K562 (cell line): ENCODE measurements around the gene VPS13D. TPM values are rescaled to one million over a fixed set of nuclear protein-coding genes. Genes with fewer than 3 reads are reported as not detected.

Experiments used
- ATAC-seq: fragments of 200-7000 bp; cut with Tn5 transposase; 3 replicates; pipeline ENCODE4 v1.9.1; 2020; ENCODE audit warnings: moderate library complexity
- BruUV-seq: library from RNA; stranded (reverse); fragments of 400-500 nt; replicated peaks from 2 replicates; lab custom pipeline; 2021; lab: Mats Ljungman, UMichigan
- CTCF ChIA-PET: fragments of 300-600 bp; formaldehyde crosslinking; extraction: SDS; loops from one replicate; lab custom pipeline; 2021; ENCODE audit warnings: low intra/inter-chr PET ratio; lab: Yijun Ruan, JAX
- POLR2A ChIA-PET: fragments of 300-600, 350-650 bp; sonication (Branson Sonifier 250); formaldehyde crosslinking; extraction: SDS; loops from one replicate; lab custom pipeline; 2021; ENCODE audit warnings: antibody characterized with exemption, inconsistent platforms; lab: Yijun Ruan, JAX
- DNase-seq, 4 experiments: peaks; one replicate each; pipeline versions ENCODE4 v3.0.0 to v3.0.0-alpha.2; 2011 to 2018; ENCODE audit warnings: low spot score in 3 of 4, mixed read lengths in 3 of 4; ENCODE audit errors: extremely low read depth in 1 of 4
- FAIRE-seq: peaks from 2 replicates; lab custom pipeline; 2011; peaks lifted over from hg19 to GRCh38; lab: Jason Lieb, UNC
- H2AFZ ChIP-seq: 2 replicates; pipeline ENCODE4 v1.6.0; 2011; ENCODE audit warnings: low read depth, low read length, control low read depth, inconsistent platforms
- H3K27ac ChIP-seq: fragments of 200-600 bp; 3 replicates; pipeline ENCODE4 v1.8.0; 2011; ENCODE audit warnings: low read depth, mild to moderate bottlenecking, control low read depth, inconsistent platforms, low read length, moderate library complexity, mixed read lengths; ENCODE audit errors: extremely low read depth
- H3K27me3 ChIP-seq, 2 experiments: fragments of 300-600 bp in 1 of 2; 2 replicates in 1 of 2; 3 replicates in 1 of 2; pipeline versions ENCODE4 v1.6.0 to v1.8.0; 2011; ENCODE audit warnings: inconsistent platforms in 2 of 2, low read length in 2 of 2, mild to moderate bottlenecking in 1 of 2, mixed read lengths in 1 of 2, moderate library complexity in 1 of 2; ENCODE audit not compliant: control insufficient read depth in 2 of 2, insufficient read depth in 2 of 2
- H3K36me3 ChIP-seq: fragments of 300-600 bp; 3 replicates; pipeline ENCODE4 v1.8.0; 2011; ENCODE audit warnings: mild to moderate bottlenecking, low read length, inconsistent platforms; ENCODE audit not compliant: control insufficient read depth, insufficient read depth
- H3K4me1 ChIP-seq, 2 experiments: fragments of 200-600 bp in 1 of 2; replicated peaks in 1 of 2; 2 replicates in 1 of 2; 3 replicates in 1 of 2; pipeline versions ENCODE4 v1.5.1 to v1.8.0; 2011; ENCODE audit warnings: inconsistent platforms in 2 of 2, low read length in 2 of 2, mild to moderate bottlenecking in 1 of 2, mixed read lengths in 1 of 2, moderate library complexity in 1 of 2; ENCODE audit not compliant: control insufficient read depth in 2 of 2, insufficient read depth in 2 of 2
- H3K4me2 ChIP-seq: 2 replicates; pipeline ENCODE4 v1.6.1; 2011; ENCODE audit warnings: low read length, control low read depth, inconsistent platforms, mixed read lengths; ENCODE audit not compliant: insufficient read depth
- H3K4me3 ChIP-seq: fragments of 200-600 bp; sonication (generic), shearing (Covaris generic); 2 replicates; pipeline ENCODE4 v1.5.1; 2016; ENCODE audit warnings: control low read depth, inconsistent platforms
- H3K79me2 ChIP-seq: fragments of 200-600 bp; 3 replicates; pipeline ENCODE4 v1.8.0; 2011; ENCODE audit warnings: low read length, inconsistent platforms; ENCODE audit not compliant: control insufficient read depth, insufficient read depth
- H3K9ac ChIP-seq, 2 experiments: 2 replicates each; pipeline versions ENCODE4 v1.6.0 to v1.6.1; 2011; ENCODE audit warnings: low read depth in 2 of 2, low read length in 2 of 2, control low read depth in 1 of 2, inconsistent platforms in 1 of 2, mild to moderate bottlenecking in 1 of 2, mixed read lengths in 1 of 2; ENCODE audit not compliant: insufficient read depth in 1 of 2
- H3K9me1 ChIP-seq: one replicate; pipeline ENCODE4 v1.6.0; 2011; ENCODE audit warnings: inconsistent platforms, mild to moderate bottlenecking, low read length, moderate library complexity; ENCODE audit not compliant: control insufficient read depth, insufficient read depth
- H3K9me3 ChIP-seq: replicated peaks from 2 replicates; pipeline ENCODE4 v1.5.1; 2011; ENCODE audit warnings: low read depth, low read length, inconsistent platforms; ENCODE audit not compliant: control insufficient read depth, insufficient read depth
- H4K20me1 ChIP-seq: replicated peaks from 2 replicates; pipeline ENCODE4 v1.6.1; 2011; ENCODE audit warnings: low read length, inconsistent platforms, mixed read lengths; ENCODE audit not compliant: control insufficient read depth, insufficient read depth
- KLF16 ChIP-seq: IDR thresholded peaks from 2 replicates; pipeline ENCODE4 v1.6.1; 2016; ENCODE audit warnings: antibody characterized with exemption
- SLC30A9 ChIP-seq: fragments of 250-450 bp; sonication (Bioruptor Pico); IDR thresholded peaks from 2 replicates; pipeline ENCODE4 v1.8.0; 2022; ENCODE audit warnings: mild to moderate bottlenecking, moderate library complexity
- TARDBP ChIP-seq: fragments of 450-650 bp; IDR thresholded peaks from 2 replicates; pipeline ENCODE4 v1.6.1; 2016
- XRCC4 ChIP-seq: IDR thresholded peaks from one replicate; pipeline ENCODE4 v1.6.1; 2011; ENCODE audit not compliant: insufficient read depth, insufficient read length; ENCODE audit errors: extremely low read depth
- ZNF316 ChIP-seq: fragments of 450-650 bp; IDR thresholded peaks from 2 replicates; pipeline ENCODE4 v1.6.1; 2016
- WGBS: fragments of 100-300 bp; shearing (Covaris generic); methylation state at CpG from one replicate; pipeline ENCODE4 v1.1.6; 2016; ENCODE audit warnings: low coverage, mixed read lengths; ENCODE audit not compliant: insufficient coverage; ENCODE audit errors: missing lambda C conversion rate; 5-methylcytosine and 5-hydroxymethylcytosine counted together
- in situ Hi-C: fragments of 300-500 bp; cut with MboI; formaldehyde crosslinking; loops from 4 replicates; pipeline ENCODE4 v1.15.0; 2018; ENCODE audit warnings: inconsistent platforms, mixed read lengths
- intact Hi-C: fragments of 100-400 bp; cut with micrococcal nuclease; formaldehyde crosslinking; loops from 2 replicates; pipeline ENCODE4 v1.14.2; 2022
- polyA plus RNA-seq, 8 experiments: library from polyadenylated mRNA; depleted of rRNA in 4 of 8; stranded (reverse) in 5 of 8; unstranded in 3 of 8; fragments of >200 nt; fragmentation: Nextera tagmentation in 2 of 8; fragmentation: Illumina TruSeq in 1 of 8; extraction: Ambion mirVana in 2 of 8; extraction: Trizol in 1 of 8; gene quantifications; 2 replicates each; pipeline versions ENCODE4 v1.2.1 to v1.2.3, GENCODE V29; 2011 to 2014; ENCODE audit warnings: inconsistent platforms in 1 of 8, missing spikeins in 1 of 8
- total RNA-seq, 7 experiments: library from RNA; depleted of rRNA in 6 of 7; stranded (reverse); fragments of >200 nt in 6 of 7; fragmentation: Illumina TruSeq in 2 of 7; extraction: Trizol in 2 of 7; gene quantifications; 2 replicates each; pipeline versions ENCODE4 v1.2.1 to v1.2.3, GENCODE V29; 2011 to 2021; ENCODE audit warnings: low replicate concordance in 1 of 7
- TF ChIP-seq, protein P1 (sequence below): fragments of 250-450 bp; sonication (Bioruptor Pico); IDR thresholded peaks from 2 replicates; pipeline ENCODE4 v1.4.0; 2020
- TF ChIP-seq, protein P2 (sequence below), 2 experiments: fragments of 450-650 bp; conservative IDR thresholded peaks; 2 replicates each; pipeline ENCODE4 v1.6.1; 2017; ENCODE audit warnings: mild to moderate bottlenecking in 2 of 2, moderate library complexity in 2 of 2

Gene VPS13D
- total and polyA plus RNA-seq, 9 of the 15 experiments (the other 6 are each of a cell fraction or from before 2014, with no cell fraction given) = 6.1 to 51.5 (median 38.5) TPM

DNA sequence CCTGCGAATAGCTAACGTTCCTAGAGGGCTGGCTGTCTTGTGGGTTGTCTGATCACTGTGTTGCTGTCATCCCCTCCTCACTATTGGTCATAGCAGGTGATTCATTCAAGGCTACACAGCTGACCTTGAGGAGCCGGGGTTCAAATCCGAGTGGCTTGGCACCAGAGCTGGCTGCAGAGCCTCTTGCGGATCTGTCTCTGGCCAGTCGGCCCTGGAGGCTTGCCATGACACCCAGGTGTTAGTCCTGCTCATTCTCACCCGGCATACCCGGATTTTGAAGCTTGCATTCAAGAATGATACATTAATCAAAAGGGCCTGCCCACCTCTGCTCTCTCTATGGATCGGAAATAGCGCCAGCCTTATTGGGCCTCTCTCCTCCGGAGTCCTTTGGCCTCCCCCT lies 277.8 kb downstream of the VPS13D start (continued):
- TF ChIP-seq, protein P1, sequence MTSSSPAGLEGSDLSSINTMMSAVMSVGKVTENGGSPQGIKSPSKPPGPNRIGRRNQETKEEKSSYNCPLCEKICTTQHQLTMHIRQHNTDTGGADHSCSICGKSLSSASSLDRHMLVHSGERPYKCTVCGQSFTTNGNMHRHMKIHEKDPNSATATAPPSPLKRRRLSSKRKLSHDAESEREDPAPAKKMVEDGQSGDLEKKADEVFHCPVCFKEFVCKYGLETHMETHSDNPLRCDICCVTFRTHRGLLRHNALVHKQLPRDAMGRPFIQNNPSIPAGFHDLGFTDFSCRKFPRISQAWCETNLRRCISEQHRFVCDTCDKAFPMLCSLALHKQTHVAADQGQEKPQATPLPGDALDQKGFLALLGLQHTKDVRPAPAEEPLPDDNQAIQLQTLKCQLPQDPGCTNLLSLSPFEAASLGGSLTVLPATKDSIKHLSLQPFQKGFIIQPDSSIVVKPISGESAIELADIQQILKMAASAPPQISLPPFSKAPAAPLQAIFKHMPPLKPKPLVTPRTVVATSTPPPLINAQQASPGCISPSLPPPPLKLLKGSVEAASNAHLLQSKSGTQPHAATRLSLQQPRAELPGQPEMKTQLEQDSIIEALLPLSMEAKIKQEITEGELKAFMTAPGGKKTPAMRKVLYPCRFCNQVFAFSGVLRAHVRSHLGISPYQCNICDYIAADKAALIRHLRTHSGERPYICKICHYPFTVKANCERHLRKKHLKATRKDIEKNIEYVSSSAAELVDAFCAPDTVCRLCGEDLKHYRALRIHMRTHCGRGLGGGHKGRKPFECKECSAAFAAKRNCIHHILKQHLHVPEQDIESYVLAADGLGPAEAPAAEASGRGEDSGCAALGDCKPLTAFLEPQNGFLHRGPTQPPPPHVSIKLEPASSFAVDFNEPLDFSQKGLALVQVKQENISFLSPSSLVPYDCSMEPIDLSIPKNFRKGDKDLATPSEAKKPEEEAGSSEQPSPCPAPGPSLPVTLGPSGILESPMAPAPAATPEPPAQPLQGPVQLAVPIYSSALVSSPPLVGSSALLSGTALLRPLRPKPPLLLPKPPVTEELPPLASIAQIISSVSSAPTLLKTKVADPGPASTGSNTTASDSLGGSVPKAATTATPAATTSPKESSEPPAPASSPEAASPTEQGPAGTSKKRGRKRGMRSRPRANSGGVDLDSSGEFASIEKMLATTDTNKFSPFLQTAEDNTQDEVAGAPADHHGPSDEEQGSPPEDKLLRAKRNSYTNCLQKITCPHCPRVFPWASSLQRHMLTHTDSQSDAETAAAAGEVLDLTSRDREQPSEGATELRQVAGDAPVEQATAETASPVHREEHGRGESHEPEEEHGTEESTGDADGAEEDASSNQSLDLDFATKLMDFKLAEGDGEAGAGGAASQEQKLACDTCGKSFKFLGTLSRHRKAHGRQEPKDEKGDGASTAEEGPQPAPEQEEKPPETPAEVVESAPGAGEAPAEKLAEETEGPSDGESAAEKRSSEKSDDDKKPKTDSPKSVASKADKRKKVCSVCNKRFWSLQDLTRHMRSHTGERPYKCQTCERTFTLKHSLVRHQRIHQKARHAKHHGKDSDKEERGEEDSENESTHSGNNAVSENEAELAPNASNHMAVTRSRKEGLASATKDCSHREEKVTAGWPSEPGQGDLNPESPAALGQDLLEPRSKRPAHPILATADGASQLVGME (CRISPR knock-in tag) = no peak
- no peak for TF ChIP-seq KLF16
- TF ChIP-seq TARDBP = no peak
- TF ChIP-seq SLC30A9 = no peak

DNA sequence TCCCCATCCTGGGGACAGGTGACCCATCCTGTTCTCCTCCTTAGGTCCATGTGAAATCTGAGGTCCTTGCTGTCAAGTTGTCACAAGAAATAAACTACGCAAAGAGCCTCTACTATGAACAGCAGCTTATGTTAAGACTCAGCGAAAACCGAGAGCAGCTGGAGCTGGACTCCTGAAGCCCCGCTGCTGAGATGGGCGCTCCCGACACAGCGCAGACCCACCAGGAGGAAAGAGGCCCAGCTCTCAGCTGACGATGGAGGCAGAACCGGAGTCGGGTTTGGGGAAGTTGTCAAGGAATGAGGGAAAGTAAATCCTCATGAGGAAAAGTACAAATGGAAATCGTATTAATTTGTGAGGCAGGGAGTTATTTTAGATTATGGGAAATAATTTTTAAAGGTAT lies 279.0 kb downstream of the VPS13D start:
- WGBS = 90% methylated on average over 11 of the region's 11 CpGs
- intact Hi-C loops = no loop called here
- peaks cover 55% of the 10 kb centered on the region for H3K36me3 ChIP-seq
- H3K4me1 ChIP-seq = peaks cover 30 to 32% of the 10 kb centered on the region in 2 experiments
- ATAC-seq (no peak), DNase-seq (no peak), FAIRE-seq (no peak)
- no peaks in the 10 kb centered on the region for H3K9me1 ChIP-seq
- in situ Hi-C loops = no loop called here
- no peaks in the 10 kb centered on the region for H3K27me3 ChIP-seq
- ChIA-PET CTCF (no interaction called here), POLR2A (no interaction called here)
- no peaks in the 10 kb centered on the region for H3K79me2 ChIP-seq
- H4K20me1 ChIP-seq = no peaks in the 10 kb centered on the region
- no peak overlapping the region for H3K27ac ChIP-seq
- BruUV-seq = no TSS peak
- no peak overlapping the region for H2AFZ ChIP-seq
- TF ChIP-seq XRCC4 = no peak
- TF ChIP-seq, protein P2, sequence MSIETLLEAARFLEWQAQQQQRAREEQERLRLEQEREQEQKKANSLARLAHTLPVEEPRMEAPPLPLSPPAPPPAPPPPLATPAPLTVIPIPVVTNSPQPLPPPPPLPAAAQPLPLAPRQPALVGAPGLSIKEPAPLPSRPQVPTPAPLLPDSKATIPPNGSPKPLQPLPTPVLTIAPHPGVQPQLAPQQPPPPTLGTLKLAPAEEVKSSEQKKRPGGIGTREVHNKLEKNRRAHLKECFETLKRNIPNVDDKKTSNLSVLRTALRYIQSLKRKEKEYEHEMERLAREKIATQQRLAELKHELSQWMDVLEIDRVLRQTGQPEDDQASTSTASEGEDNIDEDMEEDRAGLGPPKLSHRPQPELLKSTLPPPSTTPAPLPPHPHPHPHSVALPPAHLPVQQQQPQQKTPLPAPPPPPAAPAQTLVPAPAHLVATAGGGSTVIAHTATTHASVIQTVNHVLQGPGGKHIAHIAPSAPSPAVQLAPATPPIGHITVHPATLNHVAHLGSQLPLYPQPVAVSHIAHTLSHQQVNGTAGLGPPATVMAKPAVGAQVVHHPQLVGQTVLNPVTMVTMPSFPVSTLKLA (conservative IDR thresholded peaks at IDR 0.05) = no peak
- TF ChIP-seq ZNF316 = peak; percentile 7; the same call in 1 of the 2 replicates
- 0 out of 4 replicates have a peak overlapping the region, but pooled peaks of 1 of the 2 experiments have one; percentile 23 for H3K9ac ChIP-seq
- no peak overlapping the region for H3K4me3 ChIP-seq
- H3K9me3 ChIP-seq = no peaks in the 10 kb centered on the region
- H3K4me2 ChIP-seq = no peak overlapping the region
